NCI-H146 (cell line): ENCODE results near the gene MIF4GD.
"Not testable (repeated sequence)": the region's sequence is repeated elsewhere in the genome, so short reads cannot be mapped to it uniquely, and the experiment has no call there.

Source experiments
- DNase-seq: peaks from one replicate; lab custom pipeline; 2025; lab: John Stamatoyannopoulos, UW

The MIF4GD gene

GRCh38 chr17:75270966-75271232 is at the start of gene MIF4GD:
MIF4GD (minus strand) TSS chr17:75271231; CDS start chr17:75270195, 1,036 bp downstream.
- no peak for DNase-seq

DNA sequence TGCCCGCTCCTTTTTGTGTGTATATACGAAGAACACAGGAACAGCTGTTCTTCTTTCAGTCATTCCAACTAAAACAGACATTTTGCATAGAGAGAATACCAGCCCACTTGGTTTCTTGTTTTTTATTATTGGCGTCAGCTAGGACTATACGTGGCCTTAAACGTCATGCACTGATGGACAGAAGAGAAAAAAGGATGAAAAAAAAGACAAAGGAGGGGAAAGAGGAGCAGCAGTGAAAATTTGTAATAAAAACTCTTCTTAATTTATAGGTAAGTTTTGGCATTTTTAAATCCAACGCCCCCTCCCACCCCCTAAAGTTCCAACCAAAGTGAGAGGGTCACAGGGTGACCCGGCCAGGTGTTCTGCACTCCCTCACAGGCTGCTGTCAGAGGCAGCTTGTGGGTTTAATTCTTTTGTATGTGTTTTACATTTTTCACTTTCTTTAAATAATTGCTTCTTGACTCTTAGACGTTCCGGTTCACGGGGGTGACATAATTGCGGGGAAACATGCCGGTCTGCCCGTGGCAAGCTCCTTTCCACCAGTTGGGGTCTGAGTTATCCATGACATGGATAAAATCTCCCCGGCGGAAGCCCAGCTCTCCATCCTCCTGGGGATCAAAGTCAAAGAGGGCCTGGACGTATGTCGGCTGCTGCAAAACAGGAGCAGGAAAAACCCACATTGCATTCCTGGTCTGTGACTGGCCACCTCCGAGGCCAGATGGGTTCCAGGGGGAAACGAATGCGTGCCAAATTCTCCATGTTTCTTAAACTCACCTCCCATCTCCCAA is 49.1 kb upstream of the MIF4GD start:
- no peak for DNase-seq

DNA sequence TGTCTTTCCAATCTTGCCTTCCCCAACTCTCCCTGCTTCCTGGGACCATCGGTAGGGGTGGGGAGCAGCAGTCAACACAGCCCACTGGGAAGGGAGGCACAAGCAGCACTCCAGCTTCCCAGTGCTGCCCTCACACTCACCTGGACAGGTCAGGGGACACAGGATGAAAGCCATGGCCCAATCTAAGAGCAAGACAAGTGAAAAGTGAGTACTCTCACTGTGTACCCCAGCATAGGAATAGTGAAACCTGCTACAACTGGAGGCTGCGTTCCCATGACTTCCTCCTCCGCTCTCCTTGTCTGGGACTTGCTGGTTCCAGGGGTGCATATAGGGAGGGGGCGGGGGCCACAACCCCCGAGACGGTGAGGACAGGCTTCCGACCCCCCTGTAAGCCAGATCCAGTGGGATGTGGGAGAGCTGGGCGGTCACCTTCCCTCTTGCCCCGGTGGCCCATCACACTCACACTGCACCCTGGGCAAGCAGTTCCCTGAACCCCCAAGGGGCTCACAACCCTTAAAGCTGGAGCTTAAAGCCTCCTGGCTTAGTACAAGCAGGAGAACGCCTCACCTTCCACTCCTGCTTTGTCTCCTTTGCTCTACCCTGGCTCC is 47.7 kb upstream of the MIF4GD start:
- no peak for DNase-seq

- DNase-seq: no peak
These were observed 47.2 kb upstream of the MIF4GD start for GRCh38 chr17:75318211-75318610.

DNA sequence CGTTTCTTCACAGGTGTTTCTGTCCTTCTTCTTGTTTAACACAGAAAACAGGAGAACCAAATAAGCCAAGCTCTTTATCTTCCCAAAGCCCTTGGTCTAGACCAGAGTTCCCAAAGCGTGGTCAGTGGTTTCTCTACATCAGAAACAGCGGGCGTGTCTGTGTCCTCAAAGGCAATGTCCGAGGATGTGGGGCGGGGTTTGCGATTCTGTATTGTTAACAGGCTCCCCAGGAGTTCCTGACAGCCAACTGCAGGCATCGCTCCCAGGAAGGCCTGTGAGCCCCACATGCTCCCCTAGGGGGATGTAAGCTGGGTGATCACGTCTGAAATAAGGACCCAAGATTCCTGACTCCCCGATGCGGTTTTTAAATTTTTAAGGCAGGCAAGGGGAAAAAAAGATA is 46.6 kb upstream of the MIF4GD start:
- peak; percentile 55 for DNase-seq

DNA sequence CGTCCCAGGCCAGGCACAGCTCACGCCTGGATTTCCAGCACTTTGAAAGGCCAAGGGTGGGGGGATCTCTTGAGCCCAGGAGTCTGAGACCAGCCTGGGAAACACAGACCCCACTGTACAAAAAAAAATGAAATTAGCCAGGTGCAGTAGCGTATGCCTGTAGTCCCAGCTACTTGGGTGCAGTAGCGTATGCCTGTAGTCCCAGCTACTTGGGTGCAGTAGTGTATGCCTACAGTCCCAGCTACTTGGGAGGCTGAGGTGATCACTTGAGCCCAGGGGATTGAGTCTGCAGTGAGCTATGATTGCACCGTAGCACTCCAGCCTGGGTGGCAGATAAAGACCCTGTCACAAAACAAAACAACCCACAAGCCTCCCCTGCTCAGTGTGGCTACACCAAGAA is 45.2 kb upstream of the MIF4GD start:
- no peak for DNase-seq

DNA sequence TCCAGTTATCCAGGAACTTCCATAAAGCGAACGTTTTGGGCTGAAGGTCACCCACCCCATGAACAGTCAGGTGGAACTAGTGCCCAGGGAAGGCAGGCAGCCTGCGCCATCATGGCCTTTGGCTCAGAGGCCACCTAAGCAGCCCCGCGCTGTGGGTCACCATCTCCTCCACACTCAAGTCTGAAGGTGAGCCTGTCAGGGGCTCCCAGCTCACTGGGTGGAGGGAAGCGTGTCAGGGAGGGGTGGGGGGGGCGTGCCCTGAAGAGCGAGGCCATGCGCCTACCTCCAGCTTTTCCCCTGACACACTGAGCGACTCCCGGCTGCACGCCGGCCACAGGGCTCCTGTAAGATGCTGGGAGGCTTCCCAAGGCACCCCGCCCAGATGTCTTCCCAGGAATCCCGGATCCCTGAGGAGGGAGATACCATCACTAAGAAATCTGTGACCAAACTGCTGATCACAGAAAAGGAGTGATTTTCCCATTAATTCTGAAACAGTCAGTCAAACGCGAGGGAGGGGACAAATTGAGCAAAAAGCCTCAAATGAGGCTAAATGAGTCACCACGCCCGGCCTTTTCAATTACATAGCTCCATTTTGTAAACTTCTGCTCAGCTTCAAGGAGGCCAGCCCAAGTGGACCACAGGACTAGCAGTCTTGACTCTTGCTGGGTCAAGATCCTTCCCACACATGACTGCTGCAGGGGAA is 44.7 kb upstream of the MIF4GD start:
- no peak for DNase-seq

DNA sequence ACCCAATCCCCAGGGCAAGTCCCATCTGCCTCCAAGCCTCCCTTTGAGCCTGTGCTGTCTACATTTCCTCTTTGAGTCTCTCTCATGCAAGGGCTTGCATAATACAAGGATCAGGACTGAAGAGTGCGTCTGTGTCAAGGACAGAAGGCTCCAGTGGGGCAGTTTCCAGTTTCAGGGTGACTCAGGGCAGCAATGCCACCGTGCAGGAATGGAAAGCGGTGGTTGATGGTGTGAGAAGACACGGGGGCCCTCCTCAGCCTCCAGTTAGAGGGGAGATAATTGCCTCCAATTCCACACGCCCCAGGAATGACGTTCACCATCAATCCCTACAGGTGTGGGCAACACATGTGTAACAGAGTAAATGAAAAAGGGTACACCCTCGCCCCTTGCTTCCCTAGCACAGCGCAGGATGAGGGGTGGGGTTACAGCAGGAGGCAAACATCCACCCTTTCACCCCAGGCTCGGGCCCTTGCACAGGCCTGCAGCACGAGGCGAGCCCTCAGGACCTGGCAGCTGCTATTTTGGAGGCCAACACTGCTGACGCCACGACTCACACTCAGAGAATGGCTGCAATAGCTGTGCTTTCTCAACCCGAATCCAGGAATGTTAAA is 43.0 kb upstream of the MIF4GD start:
- no peak for DNase-seq

GRCh38 chr17:75308732-75309629 is 38.0 kb upstream of the MIF4GD start:
- DNase-seq: peak; percentile 67

DNA sequence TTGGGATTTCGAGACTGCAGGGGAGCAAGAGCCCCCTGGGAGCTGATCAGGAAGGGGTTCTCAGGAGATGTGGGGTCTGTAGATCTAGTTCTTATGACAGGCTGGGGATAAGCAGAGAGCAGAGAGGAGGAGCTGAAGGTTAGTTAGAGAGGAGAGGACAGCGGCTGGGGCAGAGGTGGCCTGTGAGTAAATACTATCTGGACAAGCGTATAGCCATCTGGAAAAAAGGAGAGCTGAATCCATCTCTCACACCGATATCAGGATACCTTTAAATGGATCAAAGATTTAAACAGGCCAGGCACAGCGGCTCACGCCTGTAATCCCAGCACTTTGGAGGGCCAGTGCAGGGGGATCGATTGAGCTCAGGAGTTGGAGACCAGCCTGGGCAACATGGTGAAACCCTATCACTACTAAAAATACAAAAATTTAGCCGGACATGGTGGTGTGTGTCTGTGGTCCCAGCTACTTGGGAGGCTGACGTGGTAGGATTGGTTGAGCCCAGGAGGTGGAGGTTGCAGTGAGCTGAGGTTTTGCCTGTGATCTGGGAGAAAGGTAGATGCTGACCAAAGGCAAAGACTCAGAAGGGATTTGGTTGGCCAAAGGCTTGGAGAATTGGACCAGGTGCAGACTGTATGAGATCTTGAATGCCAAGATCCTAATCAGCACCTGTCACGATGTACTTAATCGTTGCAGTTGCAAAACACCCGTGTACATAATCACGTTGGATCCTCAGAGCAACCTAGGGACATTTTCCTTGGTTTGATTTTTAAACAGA is 37.1 kb upstream of the MIF4GD start:
- DNase-seq: no peak

DNA sequence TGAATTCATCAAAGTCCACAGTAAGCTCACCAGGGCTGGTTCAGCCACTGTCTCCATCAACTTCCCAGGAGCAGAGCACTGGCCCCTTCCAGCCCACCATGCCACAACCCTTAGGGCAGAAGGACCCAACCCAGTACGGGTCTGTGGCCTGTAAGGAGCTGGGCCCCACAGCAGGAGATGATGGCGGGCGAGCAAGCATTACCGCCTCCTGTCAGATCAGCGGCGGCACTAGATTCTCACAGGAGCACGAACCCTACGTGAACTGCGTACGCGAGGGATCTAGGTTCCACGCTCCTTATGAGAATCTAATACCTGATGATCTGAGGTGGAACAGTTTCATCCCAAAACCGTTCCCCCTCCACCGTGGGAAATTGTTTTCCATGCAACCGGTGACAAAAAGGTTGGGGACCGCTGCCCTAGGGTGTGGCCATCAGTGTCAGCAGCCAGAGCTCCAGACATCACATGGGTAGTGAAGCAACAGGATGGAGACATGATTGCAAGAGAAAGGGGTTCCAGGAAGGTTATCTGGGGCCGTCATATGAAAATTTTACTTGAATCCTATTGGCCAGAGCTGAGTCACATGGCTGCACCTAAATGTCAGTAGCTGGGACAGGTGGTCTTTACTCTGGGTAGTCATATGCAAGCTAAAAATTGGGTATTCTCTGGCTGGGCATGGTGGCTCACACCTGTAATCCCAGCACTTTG is 30.6 kb upstream of the MIF4GD start:
- no peak for DNase-seq

DNA sequence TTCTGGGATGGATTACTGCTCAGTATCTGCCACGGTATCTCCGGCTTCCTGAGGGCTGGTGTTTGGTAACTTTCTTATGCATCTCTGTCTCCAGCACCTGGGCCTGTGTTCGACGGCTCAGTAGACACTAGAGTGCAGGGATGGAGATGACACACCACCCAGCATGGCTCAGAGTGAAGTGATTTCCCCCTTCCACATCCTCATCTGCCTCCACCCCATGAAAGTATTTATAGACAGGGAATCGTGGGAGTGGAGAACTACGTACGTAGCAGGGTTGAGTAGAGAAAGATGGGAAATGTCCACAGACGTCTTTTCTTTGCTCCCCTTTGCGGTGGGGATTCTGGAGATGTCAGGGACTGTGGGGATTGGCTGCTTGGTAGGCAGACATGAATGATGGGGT is 30.0 kb upstream of the MIF4GD start:
- DNase-seq: no peak

DNA sequence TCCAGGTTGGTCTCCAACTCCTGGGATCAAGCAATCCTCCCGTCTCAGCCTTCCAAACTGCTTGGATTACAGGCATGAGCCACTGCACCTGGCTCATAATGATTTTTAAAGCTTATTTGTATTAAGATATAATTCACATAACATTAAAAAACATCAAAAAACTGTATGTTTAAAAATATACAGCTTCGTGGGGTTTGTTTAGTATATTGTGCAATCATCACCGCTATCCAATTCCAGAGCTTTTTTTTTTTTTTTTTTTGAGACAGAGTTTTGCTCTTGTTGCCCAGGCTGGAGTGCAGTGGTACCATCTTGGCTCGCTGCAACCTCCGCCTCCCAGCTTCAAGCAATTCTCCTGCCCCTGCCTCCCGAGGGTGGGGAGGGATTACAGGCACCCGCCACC is 29.2 kb upstream of the MIF4GD start:
- DNase-seq: no peak

DNA sequence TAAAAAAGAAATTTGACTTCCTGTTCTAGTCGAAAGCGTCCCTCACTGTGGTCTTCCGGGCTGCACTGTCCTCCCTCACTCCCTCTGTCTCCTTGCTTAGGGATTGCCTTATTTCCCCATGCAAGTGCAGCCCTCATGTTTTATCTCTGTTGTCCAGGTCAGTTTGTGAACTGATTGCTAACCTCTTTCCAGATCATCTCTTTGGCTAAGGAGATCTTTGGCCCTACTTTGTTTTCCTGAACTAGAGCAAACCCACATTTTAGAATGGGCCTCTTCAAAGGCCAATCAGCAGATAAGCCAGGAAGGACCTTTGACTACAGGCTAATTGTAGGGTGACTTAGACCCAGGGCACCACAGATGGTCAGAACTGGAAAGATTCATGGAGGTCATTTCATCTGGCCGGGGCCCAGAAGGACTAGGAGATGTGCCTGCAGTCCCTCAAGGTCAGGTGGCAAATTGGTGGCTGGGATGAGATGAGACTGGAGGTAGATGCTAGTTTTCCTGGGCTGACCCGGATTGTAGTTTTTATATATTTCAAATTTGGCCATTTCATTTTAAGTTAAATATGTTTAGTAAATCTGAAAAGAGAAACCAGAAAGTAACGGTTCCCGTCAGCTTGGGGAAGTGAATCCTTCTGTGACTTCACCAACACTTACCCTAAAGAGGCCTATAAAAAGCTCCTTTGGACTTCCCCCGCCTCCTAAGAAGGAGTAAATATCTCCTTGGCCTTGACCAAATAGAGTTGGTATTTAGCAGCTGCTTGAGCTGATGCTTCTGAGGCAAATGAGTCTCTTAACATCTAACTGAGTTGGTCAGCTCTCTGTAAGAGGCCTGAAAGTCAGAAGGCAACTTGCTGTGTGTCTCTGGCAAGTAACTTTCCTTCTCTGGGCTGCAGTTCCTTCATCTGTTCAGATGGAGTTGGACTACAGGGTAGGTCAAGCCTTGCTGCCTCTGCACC is 24.4 kb upstream of the MIF4GD start:
- DNase-seq: no peak

DNA sequence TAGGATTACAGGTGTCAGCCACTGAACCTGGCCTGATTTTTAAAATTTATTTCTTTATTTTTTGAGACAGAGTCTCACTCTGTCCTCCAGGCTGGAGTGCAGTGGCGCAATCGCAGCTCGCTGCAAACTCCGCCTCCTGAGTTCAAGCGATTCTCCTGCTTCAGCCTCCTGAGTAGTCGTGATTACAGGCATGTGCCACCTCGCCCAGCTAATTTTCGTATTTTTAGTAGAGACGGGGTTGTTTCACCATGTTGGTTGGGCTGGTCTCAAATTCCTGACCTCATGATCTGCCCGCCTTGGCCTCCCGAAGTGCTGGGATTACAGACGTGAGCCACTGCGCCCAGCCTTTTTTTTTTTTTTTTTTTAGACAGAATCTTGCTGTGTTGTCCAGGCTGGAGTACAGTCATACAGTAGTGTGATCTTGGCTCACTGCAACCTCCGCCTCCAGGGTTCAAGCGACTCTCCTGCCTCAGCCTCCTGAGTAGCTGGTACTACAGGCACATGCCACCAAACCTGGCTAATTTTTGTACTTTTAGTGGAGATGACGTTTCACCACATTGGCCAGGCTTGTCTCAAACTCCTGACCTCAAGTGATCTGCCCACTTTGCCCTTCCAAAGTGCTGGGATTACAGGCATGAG is 21.9 kb upstream of the MIF4GD start:
- DNase-seq: not testable (repeated sequence)

- peak; percentile 28 for DNase-seq
These were observed 18.9 kb upstream of the MIF4GD start for GRCh38 chr17:75289832-75290337.

- DNase-seq: peak; percentile 98
These were observed 18.2 kb upstream of the MIF4GD start, which contains the start of gene SLC25A19 for GRCh38 chr17:75289115-75289831. SLC25A19 (minus strand) TSS chr17:75289433; CDS start chr17:75286764, 2,669 bp downstream.

- peak; percentile 80 for DNase-seq
These were observed 17.7 kb upstream of the MIF4GD start for GRCh38 chr17:75288770-75289114.
